H1 (cell line): ENCODE measurements around the gene GCKR. TPM values are rescaled to one million over a fixed set of nuclear protein-coding genes. Genes with fewer than 3 reads are reported as not detected.

Source experiments
- CTCF ChIA-PET: fragments of 300-600 bp; sonication (Branson Sonifier 250); formaldehyde crosslinking; loops from one replicate; lab custom pipeline; 2021; ENCODE audit not compliant: partially characterized antibody; lab: Charles Lee
- POLR2A ChIA-PET: fragments of 300-600 bp; sonication (Branson Sonifier 250); formaldehyde crosslinking; loops from one replicate; lab custom pipeline; 2021; ENCODE audit warnings: inconsistent platforms; ENCODE audit not compliant: partially characterized antibody; lab: Charles Lee
- DNase-seq, 2 experiments: peaks; one replicate each; pipeline versions ENCODE4 v3.0.0 to v3.0.0-alpha.2; 2010 to 2022; ENCODE audit warnings: low spot score in 2 of 2, low read depth in 1 of 2, mixed read lengths in 1 of 2
- FAIRE-seq: peaks from 2 replicates; lab custom pipeline; 2011; peaks lifted over from hg19 to GRCh38; lab: Jason Lieb, UNC
- H2AFZ ChIP-seq: 2 replicates; pipeline ENCODE4 v1.8.1; 2012; ENCODE audit warnings: low read length, inconsistent platforms
- H2AK5ac ChIP-seq: 2 replicates; pipeline ENCODE4 v1.6.1; 2013; ENCODE audit warnings: low read depth, low read length
- H2BK120ac ChIP-seq: replicated peaks from 2 replicates; pipeline ENCODE3; 2013; ENCODE audit warnings: low read depth, low read length, inconsistent platforms
- H2BK12ac ChIP-seq: 2 replicates; pipeline ENCODE4 v1.6.1; 2013; ENCODE audit warnings: low read depth, low read length
- H2BK15ac ChIP-seq: 2 replicates; pipeline ENCODE4 v1.6.1; 2013; ENCODE audit warnings: low read length
- H2BK20ac ChIP-seq: 2 replicates; pipeline ENCODE4 v1.6.1; 2013; ENCODE audit warnings: low read length
- H2BK5ac ChIP-seq: 2 replicates; pipeline ENCODE4 v1.6.1; 2013; ENCODE audit warnings: low read depth, low read length
- H3K14ac ChIP-seq: 2 replicates; pipeline ENCODE4 v1.6.1; 2013; ENCODE audit warnings: inconsistent platforms; ENCODE audit not compliant: insufficient read length
- H3K18ac ChIP-seq: 2 replicates; pipeline ENCODE4 v1.6.1; 2013; ENCODE audit warnings: low read length; ENCODE audit errors: extremely low read depth
- H3K23ac ChIP-seq: 2 replicates; pipeline ENCODE4 v1.6.1; 2013; ENCODE audit warnings: inconsistent platforms; ENCODE audit not compliant: insufficient read length
- H3K23me2 ChIP-seq: 2 replicates; pipeline ENCODE4 v1.6.1; 2013; ENCODE audit warnings: low read depth, low read length
- H3K27ac ChIP-seq: 2 replicates; pipeline ENCODE4 v1.6.1; 2011; ENCODE audit warnings: low read depth, low read length, inconsistent platforms
- H3K27me3 ChIP-seq, 4 experiments: replicated peaks in 1 of 4; 1 replicate in 1 of 4; 2 replicates in 3 of 4; pipeline versions ENCODE4 v1.6.1 to v1.8.1; 2011 to 2013; ENCODE audit warnings: low read length in 3 of 4, mild to moderate bottlenecking in 3 of 4, inconsistent platforms in 2 of 4, mixed read lengths in 2 of 4, moderate library complexity in 1 of 4; ENCODE audit not compliant: control insufficient read depth in 3 of 4, insufficient read depth in 3 of 4; ENCODE audit errors: extremely low read depth in 1 of 4
- H3K36me3 ChIP-seq, 4 experiments: 2 replicates each; pipeline versions ENCODE4 v1.6.1 to v1.8.1; 2011 to 2013; ENCODE audit warnings: mild to moderate bottlenecking in 4 of 4, low read length in 3 of 4, moderate library complexity in 2 of 4, control low read depth in 1 of 4, inconsistent platforms in 1 of 4; ENCODE audit not compliant: insufficient read depth in 4 of 4, control insufficient read depth in 2 of 4
- H3K4ac ChIP-seq: replicated peaks from 2 replicates; pipeline ENCODE3; 2013; ENCODE audit warnings: low read length, low read depth, mixed read lengths, inconsistent platforms; ENCODE audit not compliant: insufficient read length
- H3K4me1 ChIP-seq, 4 experiments: replicated peaks in 1 of 4; 1 replicate in 1 of 4; 2 replicates in 3 of 4; pipeline versions ENCODE4 v1.6.1 to v1.8.1; 2011 to 2013; ENCODE audit warnings: low read length in 3 of 4, inconsistent platforms in 2 of 4, mixed read lengths in 1 of 4; ENCODE audit not compliant: insufficient read depth in 4 of 4, control insufficient read depth in 3 of 4
- H3K4me2 ChIP-seq, 2 experiments: 2 replicates each; pipeline versions ENCODE4 v1.6.1 to v1.8.1; 2011 to 2013; ENCODE audit warnings: low read depth in 2 of 2, low read length in 2 of 2, control low read depth in 1 of 2, inconsistent platforms in 1 of 2, mild to moderate bottlenecking in 1 of 2; ENCODE audit not compliant: insufficient read depth in 1 of 2
- H3K4me3 ChIP-seq, 4 experiments: fragments of 200-600, 300-600 bp in 1 of 4; sonication (generic), shearing (Covaris generic), sonication (Bioruptor Twin) in 1 of 4; 2 replicates each; pipeline versions ENCODE4 v1.5.1 to v1.8.1; 2011 to 2016; ENCODE audit warnings: low read length in 4 of 4, low read depth in 3 of 4, control low read depth in 2 of 4, inconsistent platforms in 2 of 4, mild to moderate bottlenecking in 2 of 4, mixed read lengths in 1 of 4, moderate library complexity in 1 of 4; ENCODE audit not compliant: insufficient read depth in 2 of 4; ENCODE audit errors: extremely low read depth in 1 of 4
- H3K56ac ChIP-seq: replicated peaks from 2 replicates; pipeline ENCODE3; 2013; ENCODE audit warnings: low read depth, mild to moderate bottlenecking, mixed read lengths, low read length, inconsistent platforms; ENCODE audit not compliant: insufficient read length
- H3K79me1 ChIP-seq: 2 replicates; pipeline ENCODE4 v1.6.1; 2013; ENCODE audit warnings: low read depth, low read length, control low read depth
- H3K79me2 ChIP-seq, 2 experiments: 2 replicates each; pipeline versions ENCODE4 v1.6.1 to v1.8.1; 2012 to 2013; ENCODE audit warnings: low read length in 2 of 2, mild to moderate bottlenecking in 2 of 2, inconsistent platforms in 1 of 2; ENCODE audit not compliant: insufficient read depth in 2 of 2, control insufficient read depth in 1 of 2
- H3K9ac ChIP-seq, 4 experiments: replicated peaks in 1 of 4; 1 replicate in 1 of 4; 2 replicates in 3 of 4; pipeline versions ENCODE4 v1.6.1 to v1.8.1; 2011 to 2013; ENCODE audit warnings: low read depth in 3 of 4, low read length in 3 of 4, control low read depth in 2 of 4, mild to moderate bottlenecking in 2 of 4, moderate library complexity in 2 of 4, inconsistent platforms in 1 of 4; ENCODE audit errors: extremely low read depth in 1 of 4
- H3K9me3 ChIP-seq, 2 experiments: 2 replicates each; pipeline versions ENCODE4 v1.6.1 to v1.8.1; 2012 to 2013; ENCODE audit warnings: mild to moderate bottlenecking in 2 of 2, moderate library complexity in 2 of 2, control low read depth in 1 of 2, inconsistent platforms in 1 of 2, low read depth in 1 of 2, low read length in 1 of 2, mixed read lengths in 1 of 2; ENCODE audit not compliant: insufficient read depth in 2 of 2
- H4K20me1 ChIP-seq, 2 experiments: replicated peaks in 1 of 2; 2 replicates each; pipeline versions ENCODE3 to v1.8.1; 2011 to 2013; ENCODE audit warnings: inconsistent platforms in 2 of 2, low read length in 2 of 2, mild to moderate bottlenecking in 1 of 2; ENCODE audit not compliant: insufficient read depth in 2 of 2, control insufficient read depth in 1 of 2
- H4K5ac ChIP-seq: 2 replicates; pipeline ENCODE4 v1.6.1; 2013; ENCODE audit warnings: low read length, low read depth, mixed read lengths, inconsistent platforms; ENCODE audit not compliant: insufficient read length
- H4K8ac ChIP-seq: 2 replicates; pipeline ENCODE4 v1.8.0; 2013; ENCODE audit warnings: mild to moderate bottlenecking, moderate library complexity, low read length, inconsistent platforms; ENCODE audit not compliant: insufficient read depth; ENCODE audit errors: extremely low read depth
- H4K91ac ChIP-seq: replicated peaks from 2 replicates; pipeline ENCODE3; 2013; ENCODE audit warnings: low read length, mixed read lengths, inconsistent platforms; ENCODE audit not compliant: insufficient read length
- CBX8 ChIP-seq: fragments of 300-800, 300-1000 bp; sonication (generic); IDR thresholded peaks from 2 replicates; pipeline ENCODE4 v1.7.1; 2016; ENCODE audit warnings: low read depth, low read length, borderline replicate concordance
- EZH2 ChIP-seq: fragments of 200-600 bp; sonication (generic); IDR thresholded peaks from 2 replicates; pipeline ENCODE4 v1.7.1; 2012; ENCODE audit warnings: low read depth, mild to moderate bottlenecking, moderate library complexity, low read length, inconsistent platforms; ENCODE audit not compliant: severe bottlenecking
- KDM5A ChIP-seq: fragments of 200-600 bp; IDR thresholded peaks from 2 replicates; pipeline ENCODE4 v1.7.1; 2012; ENCODE audit warnings: mild to moderate bottlenecking, low read length, inconsistent platforms, mixed read lengths
- MAFK ChIP-seq: IDR thresholded peaks from 2 replicates; pipeline ENCODE4 v1.6.1; 2012; ENCODE audit warnings: low read depth, mild to moderate bottlenecking, improper control_type of control experiment, low read length
- RAD21 ChIP-seq, 2 experiments: IDR thresholded peaks in 1 of 2; conservative IDR thresholded peaks in 1 of 2; 2 replicates each; pipeline ENCODE4 v1.6.1; 2011; ENCODE audit warnings: low read depth in 2 of 2, low read length in 2 of 2, improper control_type of control experiment in 1 of 2, inconsistent platforms in 1 of 2, mild to moderate bottlenecking in 1 of 2, moderate library complexity in 1 of 2
- SIRT6 ChIP-seq: IDR thresholded peaks from one replicate; pipeline ENCODE4 v1.7.1; 2012; ENCODE audit warnings: low read length, inconsistent platforms
- TAF1 ChIP-seq: IDR thresholded peaks from 2 replicates; pipeline ENCODE4 v1.6.1; 2011; ENCODE audit warnings: mild to moderate bottlenecking, low read depth, low read length
- TCF12 ChIP-seq: IDR thresholded peaks from 2 replicates; pipeline ENCODE4 v1.6.1; 2011; ENCODE audit warnings: low read depth, mild to moderate bottlenecking, low read length
- WGBS, 2 experiments: shearing (Covaris generic) in 1 of 2; methylation state at CpG; one replicate each; pipeline versions ENCODE4 v1.1.6 to v1.1.7; 2013 to 2015; ENCODE audit warnings: low lambda C conversion rate in 2 of 2, mixed read lengths in 2 of 2, inconsistent platforms in 1 of 2, low coverage in 1 of 2, missing lambda C conversion rate in 1 of 2; ENCODE audit not compliant: insufficient replicate concordance in 2 of 2, insufficient coverage in 1 of 2, insufficient read length in 1 of 2; ENCODE audit errors: extremely low coverage in 1 of 2, missing lambda C conversion rate in 1 of 2; 5-methylcytosine and 5-hydroxymethylcytosine counted together
- polyA plus RNA-seq, 7 experiments: library from polyadenylated mRNA; depleted of rRNA in 3 of 7; stranded (reverse) in 5 of 7; unstranded in 2 of 7; fragments of >200 nt in 5 of 7; fragments of 200-250 nt in 2 of 7; gene quantifications; 1 replicate in 5 of 7; 2 replicates in 1 of 7; 4 replicates in 1 of 7; pipeline versions ENCODE4 v1.2.1 to v1.2.3, GENCODE V29; 2011 to 2013; ENCODE audit warnings: missing spikeins in 2 of 7, mixed read lengths in 2 of 7
- total RNA-seq: library from RNA; stranded (reverse); fragmentation: NEBNext Ultra II Directional; extraction: Animal tissue kit (Norgen Biotek cat#: 25700); gene quantifications from 2 replicates; pipeline ENCODE4 v1.2.1, GENCODE V29; 2021

Gene GCKR
- total and polyA plus RNA-seq, 2 of the 8 experiments (the other 6 are each of a cell fraction or from before 2014, with no cell fraction given), result 0.30 to 1.2 TPM

DNA sequence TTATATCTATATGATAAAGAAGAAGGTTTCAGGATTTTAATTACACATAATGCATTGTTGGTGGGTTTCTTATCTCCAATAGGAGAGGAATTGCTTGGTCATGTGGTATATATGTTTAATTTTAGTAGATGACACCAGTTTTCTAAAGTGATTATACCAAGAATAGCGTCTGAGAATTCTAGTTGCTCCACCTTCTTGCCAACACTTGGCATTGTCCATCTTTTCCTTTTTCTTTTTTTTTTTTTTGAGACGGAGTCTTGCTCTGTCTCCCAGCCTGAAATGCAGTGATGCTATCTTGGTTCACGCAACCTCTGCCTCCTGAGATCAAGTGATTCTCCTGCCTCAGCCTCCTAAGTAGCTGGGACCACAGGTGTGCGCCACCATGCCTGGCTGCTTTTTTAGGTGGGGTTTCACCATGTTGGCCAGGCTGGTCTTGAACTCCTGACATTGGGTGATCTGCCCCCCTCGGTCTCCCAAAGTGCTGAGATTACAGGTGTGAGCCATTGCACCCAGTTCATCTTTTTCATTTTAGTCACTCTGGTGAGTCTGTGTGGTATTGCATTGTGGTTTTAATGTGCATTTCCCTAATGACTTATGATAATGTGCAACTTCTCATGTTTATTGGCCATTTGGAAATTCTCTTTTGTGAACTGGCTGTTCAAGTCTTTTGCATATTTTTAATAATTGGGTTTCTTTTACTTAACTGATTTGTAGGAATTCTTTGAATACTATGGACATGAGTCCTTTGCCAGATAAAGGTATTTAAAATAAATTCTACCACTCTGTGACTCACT is 48.9 kb downstream of the GCKR start:
- H3K36me3 ChIP-seq, result no peaks in the 10 kb centered on the region

More for the DNA sequence above, 48.9 kb downstream of the GCKR start:
- H2AK5ac ChIP-seq, result no peak overlapping the region
- DNase-seq, result no peak
- no peaks in the 10 kb centered on the region for H3K23me2 ChIP-seq
- ChIA-PET POLR2A (no interaction called here), CTCF (no interaction called here)
- H2BK15ac ChIP-seq, result no peak overlapping the region
- no peak overlapping the region for H3K23ac ChIP-seq
- H4K91ac ChIP-seq, result no peak overlapping the region
- H2BK12ac ChIP-seq, result no peak overlapping the region
- no peak overlapping the region for H3K14ac ChIP-seq
- no peak overlapping the region for H3K56ac ChIP-seq
- WGBS, 2 experiments, result 89% methylated on average over 4 of the region's 5 CpGs; no CpG with 5 or more reads in 1 of the 2 experiments
- no peak overlapping the region for H3K18ac ChIP-seq
- H3K4me2 ChIP-seq, result no peak overlapping the region
- no peak overlapping the region for H2AFZ ChIP-seq
- H3K4me1 ChIP-seq, result no peaks in the 10 kb centered on the region
- H2BK120ac ChIP-seq, result no peak overlapping the region
- no peak overlapping the region for H4K5ac ChIP-seq
- H2BK5ac ChIP-seq, result no peak overlapping the region
- no peak for FAIRE-seq
- no peak overlapping the region for H3K9ac ChIP-seq
- H3K9me3 ChIP-seq, result peaks cover 5 to 7% of the 10 kb centered on the region in 2 experiments; a peak in 2 of 4 replicates
- TF ChIP-seq MAFK, result no peak
- no peak for TF ChIP-seq CBX8
- TF ChIP-seq SIRT6, result no peak
- no peak for TF ChIP-seq TCF12
- TF ChIP-seq KDM5A, result no peak
- no peak for TF ChIP-seq TAF1
- no peak for TF ChIP-seq EZH2
- TF ChIP-seq RAD21 (IDR thresholded peaks at IDR 0.05 in 1 of 2, conservative IDR thresholded peaks at IDR 0.05 in 1 of 2; ENCODE audit: low read depth in 2 of 2, low read length in 2 of 2), result no peak
- no peak overlapping the region for H2BK20ac ChIP-seq
- no peaks in the 10 kb centered on the region for H3K79me1 ChIP-seq
- no peaks in the 10 kb centered on the region for H3K79me2 ChIP-seq
- no peak overlapping the region for H3K4me3 ChIP-seq
- H3K27ac ChIP-seq, result no peak overlapping the region
- H4K8ac ChIP-seq, result no peak overlapping the region
- no peaks in the 10 kb centered on the region for H3K27me3 ChIP-seq
- no peaks in the 10 kb centered on the region for H4K20me1 ChIP-seq
- no peak overlapping the region for H3K4ac ChIP-seq
